Activated CD8-positive, alpha-beta memory T cell treated with anti-CD3 and anti-CD28 coated beads for 1 hour (primary cell): ENCODE measurements around the gene ZNF571.
A peak's percentile ranks its signal among the peaks of the same experiment; 100 is the strongest.

Experiments
- DNase-seq, 2 donors: peaks; one replicate each; pipeline ENCODE4 v3.0.0-alpha.2; 2020; ENCODE audit warnings: low read depth in 1 of 2; ENCODE audit errors: extremely low read depth in 1 of 2

Gene ZNF571

GRCh38 chr19:37594304-37594981, at the start of gene ZNF571, which contains the start of gene ZNF540:
Gene ZNF571 (minus strand): TSS chr19:37594792. CDS start chr19:37586676, 8,116 bp downstream.
Gene ZNF540 (plus strand): TSS chr19:37594876. CDS start chr19:37598448, 3,572 bp downstream.
- peak; percentile 83 to 84 for DNase-seq

- DNase-seq = no peak
Observed at GRCh38 chr19:37635076-37636056, 40.8 kb upstream of the ZNF571 start.

GRCh38 chr19:37594982-37595382, 390 bp upstream of the ZNF571 start:
- DNase-seq = peak; percentile 38

- no peak for DNase-seq
Observed at GRCh38 chr19:37593996-37594303, 642 bp downstream of the ZNF571 start.

- no peak for DNase-seq
Observed at GRCh38 chr19:37583340-37583739, 11.3 kb downstream of the ZNF571 start.

- DNase-seq = no peak
Observed at GRCh38 chr19:37572203-37572602, 22.4 kb downstream of the ZNF571 start.

GRCh38 chr19:37565370-37565669, 29.3 kb downstream of the ZNF571 start:
- DNase-seq = no peak

- no peak for DNase-seq
Observed at GRCh38 chr19:37564624-37565369, 29.8 kb downstream of the ZNF571 start.

- DNase-seq = no peak
Observed at GRCh38 chr19:37563518-37563917, 31.1 kb downstream of the ZNF571 start.

- peak in 1 of 2 donors; percentile 27 for DNase-seq
Observed at GRCh38 chr19:37551129-37551993, 43.2 kb downstream of the ZNF571 start.

GRCh38 chr19:37537391-37537947, 57.1 kb downstream of the ZNF571 start:
- DNase-seq = no peak

- no peak for DNase-seq
Observed at GRCh38 chr19:37519890-37520289, 74.7 kb downstream of the ZNF571 start.
